ENCODE measurements around the gene GPC5.
"Not testable (repeated sequence)": the region's sequence is repeated elsewhere in the genome, so short reads cannot be mapped to it uniquely, and the experiment has no call there.

GPC5 gene

GRCh38 chr13:91774397-91774796 lies 376.0 kb downstream of the GPC5 start:
- DNase-seq (ENCODE audit: low read depth), result no peak

- DNase-seq (ENCODE audit: low read depth), result no peak
Observed at GRCh38 chr13:91776611-91777193, 378.3 kb downstream of the GPC5 start.

GRCh38 chr13:91778123-91778522 lies 379.7 kb downstream of the GPC5 start:
- DNase-seq (ENCODE audit: low read depth), result no peak

- DNase-seq (ENCODE audit: low read depth), result not testable (repeated sequence)
Observed at GRCh38 chr13:91781982-91782691, 383.7 kb downstream of the GPC5 start.

- DNase-seq (ENCODE audit: low read depth), result no peak
Observed at GRCh38 chr13:91785431-91786119, 387.2 kb downstream of the GPC5 start.

GRCh38 chr13:91792054-91792453 lies 393.6 kb downstream of the GPC5 start:
- DNase-seq (ENCODE audit: low read depth), result no peak

- DNase-seq (ENCODE audit: low read depth), result no peak
Observed at GRCh38 chr13:91797567-91797966, 399.1 kb downstream of the GPC5 start.

GRCh38 chr13:91798338-91798737 lies 399.9 kb downstream of the GPC5 start:
- not testable (repeated sequence) for DNase-seq (ENCODE audit: low read depth)

GRCh38 chr13:91801772-91802171 lies 403.4 kb downstream of the GPC5 start:
- not testable (repeated sequence) for DNase-seq (ENCODE audit: low read depth)

- no peak for DNase-seq (ENCODE audit: low read depth)
Observed at GRCh38 chr13:91802957-91803356, 404.5 kb downstream of the GPC5 start.

GRCh38 chr13:91804724-91805123 lies 406.3 kb downstream of the GPC5 start:
- no peak for DNase-seq (ENCODE audit: low read depth)

GRCh38 chr13:91805605-91806004 lies 407.2 kb downstream of the GPC5 start:
- DNase-seq (ENCODE audit: low read depth), result no peak

GRCh38 chr13:91809161-91809560 lies 410.7 kb downstream of the GPC5 start:
- DNase-seq (ENCODE audit: low read depth), result no peak

GRCh38 chr13:91813253-91813652 lies 414.8 kb downstream of the GPC5 start:
- DNase-seq (ENCODE audit: low read depth), result no peak

GRCh38 chr13:91816263-91816807 lies 417.9 kb downstream of the GPC5 start:
- DNase-seq (ENCODE audit: low read depth), result no peak

GRCh38 chr13:91817250-91817649 lies 418.8 kb downstream of the GPC5 start:
- DNase-seq (ENCODE audit: low read depth), result no peak

- no peak for DNase-seq (ENCODE audit: low read depth)
Observed at GRCh38 chr13:91824416-91824815, 426.0 kb downstream of the GPC5 start.

GRCh38 chr13:91825516-91825915 lies 427.1 kb downstream of the GPC5 start:
- DNase-seq (ENCODE audit: low read depth), result no peak

- DNase-seq (ENCODE audit: low read depth), result no peak
Observed at GRCh38 chr13:91836553-91836952, 438.1 kb downstream of the GPC5 start.

GRCh38 chr13:91845612-91846011 lies 447.2 kb downstream of the GPC5 start:
- DNase-seq (ENCODE audit: low read depth), result no peak

- DNase-seq (ENCODE audit: low read depth), result no peak
Observed at GRCh38 chr13:91863699-91864098, 465.3 kb downstream of the GPC5 start.

GRCh38 chr13:91868351-91868750 lies 469.9 kb downstream of the GPC5 start:
- DNase-seq (ENCODE audit: low read depth), result no peak

- DNase-seq (ENCODE audit: low read depth), result no peak
Observed at GRCh38 chr13:91878491-91878890, 480.1 kb downstream of the GPC5 start.

Measured in fibroblast of the conjunctiva (primary cell).